Osteocyte (in vitro differentiated cells): Measurements from ENCODE around the gene CORO2B. TPM values are rescaled to one million over a fixed set of nuclear protein-coding genes. Genes with fewer than 3 reads are reported as not detected.

Experiments
- DNase-seq: peaks from one replicate; pipeline ENCODE4 v3.0.0; 2021; ENCODE audit warnings: mixed read lengths; ENCODE audit not compliant: unreplicated experiment; ENCODE audit errors: extremely low spot score
- H3K27ac Mint-ChIP-seq: one replicate; pipeline ENCODE4 v1.8.0; 2021; ENCODE audit warnings: mild to moderate bottlenecking, mixed read lengths; ENCODE audit not compliant: unreplicated experiment
- H3K27me3 Mint-ChIP-seq: one replicate; pipeline ENCODE4 v1.8.0; 2021; ENCODE audit warnings: mixed read lengths; ENCODE audit not compliant: unreplicated experiment
- H3K36me3 Mint-ChIP-seq: one replicate; pipeline ENCODE4 v1.8.0; 2021; ENCODE audit warnings: mixed read lengths; ENCODE audit not compliant: unreplicated experiment
- H3K4me1 Mint-ChIP-seq: one replicate; pipeline ENCODE4 v1.8.0; 2021; ENCODE audit warnings: mixed read lengths; ENCODE audit not compliant: unreplicated experiment
- H3K4me3 Mint-ChIP-seq: one replicate; pipeline ENCODE4 v1.8.0; 2021; ENCODE audit warnings: mild to moderate bottlenecking, moderate library complexity, mixed read lengths; ENCODE audit not compliant: unreplicated experiment
- H3K9me3 Mint-ChIP-seq: one replicate; pipeline ENCODE4 v1.8.0; 2021; ENCODE audit warnings: mixed read lengths; ENCODE audit not compliant: unreplicated experiment
- CTCF ChIP-seq: fragments of 200-600 bp; sonication (generic); IDR thresholded peaks from 2 replicates; pipeline ENCODE4 v1.5.0; 2021; ENCODE audit warnings: antibody characterized with exemption, mild to moderate bottlenecking, moderate library complexity
- total RNA-seq: library from RNA; stranded (reverse); gene quantifications from 2 replicates; pipeline ENCODE4 v1.2.1, GENCODE V29; 2021

CORO2B gene
- total RNA-seq, 1 donor from 2014 or later, result 22.6 TPM

DNA sequence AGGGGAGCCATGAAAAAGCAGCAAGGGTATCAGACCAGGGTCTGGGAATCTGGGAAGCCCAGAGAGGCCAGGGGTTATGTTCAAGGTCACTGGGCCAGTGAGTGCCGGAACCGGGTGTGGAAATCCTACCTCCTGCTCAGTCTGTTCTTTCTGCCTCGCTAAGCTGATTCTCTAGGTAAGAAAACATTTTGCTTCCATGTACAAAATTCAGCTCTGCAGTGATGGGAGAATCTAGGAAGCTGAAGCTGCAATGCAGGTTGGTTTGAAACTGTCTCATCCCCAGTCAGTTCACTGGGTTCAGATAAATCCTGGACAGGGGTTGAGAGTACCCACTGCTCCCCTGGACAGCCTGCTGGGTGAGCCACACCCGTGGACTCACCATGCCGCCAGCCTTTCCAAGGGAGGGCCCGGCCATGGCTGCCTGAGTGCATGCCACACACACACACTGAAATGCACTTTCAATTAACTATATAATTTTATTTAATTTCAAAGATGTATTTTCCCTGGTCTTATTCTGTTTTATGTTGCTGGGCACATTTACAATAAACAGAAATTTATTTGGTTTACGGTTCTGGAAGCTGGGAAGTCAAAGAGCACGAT is 108.4 kb downstream of the CORO2B start:
- H3K27ac Mint-ChIP-seq, result no peak overlapping the region
- no peak for TF ChIP-seq CTCF
- H3K9me3 Mint-ChIP-seq, result no peaks in the 10 kb centered on the region
- no peaks in the 10 kb centered on the region for H3K27me3 Mint-ChIP-seq
- H3K4me3 Mint-ChIP-seq, result no peak overlapping the region
- H3K4me1 Mint-ChIP-seq, result no peaks in the 10 kb centered on the region
- DNase-seq, result no peak
- no peaks in the 10 kb centered on the region for H3K36me3 Mint-ChIP-seq

GRCh38 chr15:68691705-68692104 is 112.9 kb downstream of the CORO2B start:
- Mint-ChIP-seq H3K9me3 (no peaks in the 10 kb centered on the region), H3K27ac (no peak overlapping the region), H3K27me3 (peaks cover 3% of the 10 kb centered on the region), H3K36me3 (peaks cover 11% of the 10 kb centered on the region), H3K4me1 (peaks cover 5% of the 10 kb centered on the region), H3K4me3 (no peak overlapping the region)
- TF ChIP-seq CTCF, result no peak
- no peak for DNase-seq

GRCh38 chr15:68693071-68693470 is 114.3 kb downstream of the CORO2B start:
- Mint-ChIP-seq H3K27me3 (peaks cover 3% of the 10 kb centered on the region), H3K27ac (no peak overlapping the region), H3K4me3 (no peak overlapping the region), H3K4me1 (peaks cover 5% of the 10 kb centered on the region), H3K9me3 (no peaks in the 10 kb centered on the region), H3K36me3 (peaks cover 18% of the 10 kb centered on the region)
- TF ChIP-seq CTCF, result no peak
- DNase-seq, result no peak

DNA sequence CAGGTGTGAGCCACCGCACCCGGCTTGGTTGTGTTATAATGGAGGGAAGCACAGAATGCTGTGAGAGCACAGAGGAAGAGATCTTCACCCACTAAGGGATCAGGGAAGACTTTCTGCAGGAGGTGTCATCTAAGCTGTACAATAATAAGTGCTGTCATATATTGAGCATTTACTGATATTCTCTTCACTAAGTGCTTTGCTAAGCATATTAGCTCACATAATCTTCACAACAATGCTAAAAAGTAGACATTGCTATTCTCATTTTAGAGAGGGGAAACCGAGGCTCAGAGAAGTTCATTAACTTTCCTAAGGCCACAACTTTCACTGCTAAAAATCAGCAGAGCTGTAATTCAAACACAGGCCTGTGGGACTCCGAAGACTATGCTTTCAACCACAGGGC is 115.3 kb downstream of the CORO2B start:
- H3K9me3 Mint-ChIP-seq, result no peaks in the 10 kb centered on the region
- peaks cover 20% of the 10 kb centered on the region for H3K36me3 Mint-ChIP-seq
- no peak overlapping the region for H3K4me3 Mint-ChIP-seq

More for the DNA sequence above, 115.3 kb downstream of the CORO2B start:
- Mint-ChIP-seq H3K27ac (no peak overlapping the region), H3K4me1 (peaks cover 5% of the 10 kb centered on the region), H3K27me3 (peaks cover 3% of the 10 kb centered on the region)
- no peak for DNase-seq
- TF ChIP-seq CTCF, result no peak
